ENCODE results near the gene C9orf85. TPM values are rescaled to one million over a fixed set of nuclear protein-coding genes. Genes with fewer than 3 reads are reported as not detected.
A peak's percentile ranks its signal among the peaks of the same experiment; 100 is the strongest.

Gene C9orf85
- total and polyA plus RNA-seq, 9 of the 15 experiments (the other 6 are each of a cell fraction or from before 2014, with no cell fraction given) = 6.7 to 17.6 (median 13.0) TPM

GRCh38 chr9:71884005-71884404 is 27.4 kb upstream of the C9orf85 start (continued):
- TF ChIP-seq AFF1 (IDR thresholded peaks at IDR 0.05; ENCODE audit: low read depth in 1 of 2, partially characterized antibody in 2 of 2) (peak in 1 of 2 experiments; percentile 47), PREB (CRISPR knock-in tag; IDR thresholded peaks at IDR 0.05) (no peak), CBFA2T2 (conservative IDR thresholded peaks at IDR 0.05) (no peak), ZNF24 (IDR thresholded peaks at IDR 0.05) (no peak), ZNF696 (CRISPR knock-in tag; conservative IDR thresholded peaks at IDR 0.05) (no peak), HLTF (IDR thresholded peaks at IDR 0.05) (0 out of 2 replicates have a peak, but pooled peaks have one; percentile 69), PHTF2 (CRISPR knock-in tag; IDR thresholded peaks at IDR 0.05) (no peak), ZNF184 (CRISPR knock-in tag; IDR thresholded peaks at IDR 0.05) (peak; percentile 87)
